Medulla oblongata (tissue), 1 donor: ENCODE results near the gene PSMC3IP.

Source experiments
- DNase-seq: peaks from one replicate; pipeline ENCODE4 v3.0.0-alpha.2; 2015; ENCODE audit errors: extremely low spot score

PSMC3IP gene

GRCh38 chr17:42585353-42585752, 7.8 kb upstream of the PSMC3IP start:
- DNase-seq: no peak

- no peak for DNase-seq
Observed at GRCh38 chr17:42584880-42585279, 7.4 kb upstream of the PSMC3IP start.

- no peak for DNase-seq
Observed at GRCh38 chr17:42581744-42582270, 4.3 kb upstream of the PSMC3IP start.

GRCh38 chr17:42579794-42580551, 2.4 kb upstream of the PSMC3IP start:
- DNase-seq: no peak

- peak; percentile 79 for DNase-seq
Observed at GRCh38 chr17:42578282-42578869, 847 bp upstream of the PSMC3IP start.

GRCh38 chr17:42577140-42577531, 393 bp downstream of the PSMC3IP start:
- DNase-seq: no peak

- no peak for DNase-seq
Observed at GRCh38 chr17:42574463-42574862, 3.1 kb downstream of the PSMC3IP start.

GRCh38 chr17:42573095-42573494, 4.4 kb downstream of the PSMC3IP start:
- no peak for DNase-seq

GRCh38 chr17:42571435-42572225, 5.9 kb downstream of the PSMC3IP start:
- DNase-seq: no peak

GRCh38 chr17:42568341-42569111, 9.0 kb downstream of the PSMC3IP start:
- DNase-seq: no peak

GRCh38 chr17:42566883-42567573, 10.5 kb downstream of the PSMC3IP start, which contains the start of gene MLX:
TSS of gene MLX (plus strand) at chr17:42567100. CDS start at chr17:42567125, 25 bp downstream.
- DNase-seq: peak; percentile 93

- no peak for DNase-seq
Observed at GRCh38 chr17:42566215-42566882, 11.2 kb downstream of the PSMC3IP start.

GRCh38 chr17:42565523-42566214, 11.9 kb downstream of the PSMC3IP start:
- no peak for DNase-seq

- no peak for DNase-seq
Observed at GRCh38 chr17:42564815-42565522, 12.6 kb downstream of the PSMC3IP start.

GRCh38 chr17:42563950-42564349, 13.6 kb downstream of the PSMC3IP start:
- no peak for DNase-seq

- no peak for DNase-seq
Observed at GRCh38 chr17:42563543-42563942, 14.0 kb downstream of the PSMC3IP start.

- DNase-seq: no peak
Observed at GRCh38 chr17:42563143-42563509, 14.4 kb downstream of the PSMC3IP start.

GRCh38 chr17:42562388-42563142, 15.0 kb downstream of the PSMC3IP start:
- DNase-seq: no peak
